GM12872 (cell line): Measurements from ENCODE around the gene STRBP.

Experiments used
- TF ChIP-seq, protein P1 (sequence below): IDR thresholded peaks from 3 replicates; pipeline ENCODE4 v1.5.1; 2011; ENCODE audit warnings: low read depth, mild to moderate bottlenecking, low read length, moderate library complexity; ENCODE audit not compliant: insufficient read depth

Gene STRBP

DNA sequence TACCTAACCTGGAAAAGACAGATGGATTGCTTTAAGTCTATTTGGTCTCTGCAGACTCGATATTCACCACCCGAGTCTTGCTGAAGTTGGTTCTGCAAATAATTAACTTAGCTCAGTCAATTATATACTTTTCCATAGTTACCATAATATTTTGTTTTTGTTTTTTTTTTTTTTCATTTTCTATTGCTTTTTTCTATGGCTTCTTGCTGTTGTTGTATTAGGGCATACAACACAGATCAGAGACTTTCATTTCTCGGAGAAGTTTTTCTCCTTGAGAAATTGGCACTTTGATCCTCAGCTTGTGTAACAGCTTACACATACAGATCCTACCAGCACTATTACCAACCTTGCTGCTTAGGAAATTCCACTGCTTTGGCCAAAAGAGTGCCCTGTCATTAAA, 146.9 kb downstream of the STRBP start:
- TF ChIP-seq, protein P1, sequence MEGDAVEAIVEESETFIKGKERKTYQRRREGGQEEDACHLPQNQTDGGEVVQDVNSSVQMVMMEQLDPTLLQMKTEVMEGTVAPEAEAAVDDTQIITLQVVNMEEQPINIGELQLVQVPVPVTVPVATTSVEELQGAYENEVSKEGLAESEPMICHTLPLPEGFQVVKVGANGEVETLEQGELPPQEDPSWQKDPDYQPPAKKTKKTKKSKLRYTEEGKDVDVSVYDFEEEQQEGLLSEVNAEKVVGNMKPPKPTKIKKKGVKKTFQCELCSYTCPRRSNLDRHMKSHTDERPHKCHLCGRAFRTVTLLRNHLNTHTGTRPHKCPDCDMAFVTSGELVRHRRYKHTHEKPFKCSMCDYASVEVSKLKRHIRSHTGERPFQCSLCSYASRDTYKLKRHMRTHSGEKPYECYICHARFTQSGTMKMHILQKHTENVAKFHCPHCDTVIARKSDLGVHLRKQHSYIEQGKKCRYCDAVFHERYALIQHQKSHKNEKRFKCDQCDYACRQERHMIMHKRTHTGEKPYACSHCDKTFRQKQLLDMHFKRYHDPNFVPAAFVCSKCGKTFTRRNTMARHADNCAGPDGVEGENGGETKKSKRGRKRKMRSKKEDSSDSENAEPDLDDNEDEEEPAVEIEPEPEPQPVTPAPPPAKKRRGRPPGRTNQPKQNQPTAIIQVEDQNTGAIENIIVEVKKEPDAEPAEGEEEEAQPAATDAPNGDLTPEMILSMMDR = no peak

DNA sequence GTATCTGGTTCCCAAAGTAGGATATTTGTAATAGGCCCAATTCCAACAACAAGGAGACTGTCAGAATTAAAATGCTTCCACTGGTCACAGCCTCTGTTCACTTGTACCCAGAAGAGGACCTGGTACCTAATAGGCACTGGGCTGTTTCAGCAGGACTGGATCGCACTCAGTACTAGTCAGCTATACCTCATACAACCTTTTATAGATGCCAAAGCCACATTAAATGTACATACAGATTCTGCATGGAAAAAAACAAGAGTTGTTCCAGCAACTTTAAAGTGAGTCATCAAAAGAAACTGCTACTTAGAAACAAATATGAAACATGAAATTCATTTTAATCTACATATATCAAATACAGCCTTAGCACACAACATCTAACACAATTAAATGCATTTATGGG, 147.4 kb downstream of the STRBP start:
- TF ChIP-seq, protein P1 = no peak

DNA sequence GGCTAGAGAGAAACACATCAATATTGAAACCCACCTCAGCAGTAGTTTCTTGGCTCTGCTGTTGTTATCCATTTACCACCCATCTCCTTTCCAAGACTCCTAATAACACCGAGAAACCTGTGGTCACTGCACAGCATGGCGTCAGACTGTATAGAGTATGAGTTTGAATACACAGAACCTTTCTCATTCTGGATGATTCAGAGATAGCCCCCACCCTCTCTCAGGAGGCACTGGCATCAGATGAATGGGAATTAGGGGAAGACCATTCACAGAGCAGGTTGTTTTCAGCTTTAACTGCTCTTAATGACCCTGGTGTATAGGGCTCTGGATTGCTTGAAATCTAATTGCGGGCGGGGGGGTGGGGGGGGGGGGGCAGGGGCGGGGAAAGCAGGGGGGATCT, 148.3 kb downstream of the STRBP start:
- TF ChIP-seq, protein P1 = no peak

DNA sequence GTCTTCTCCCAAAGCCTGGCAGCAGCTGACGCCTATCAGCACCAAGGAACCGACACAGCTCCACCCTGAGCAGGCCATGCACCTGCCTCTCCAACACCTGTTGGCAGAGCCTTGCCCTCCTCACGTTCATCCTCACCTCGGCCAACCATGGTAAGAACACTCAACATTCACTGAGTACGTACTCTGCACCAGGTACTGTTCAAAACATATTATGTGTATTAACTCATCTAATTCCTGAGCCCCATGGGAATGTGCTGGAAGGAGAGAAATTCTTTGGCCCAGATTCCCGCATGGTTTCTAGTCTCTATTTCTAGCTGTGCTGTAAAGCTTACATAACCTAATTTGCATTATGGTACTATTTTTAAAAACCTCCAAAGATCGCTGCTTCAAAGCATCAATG, 148.8 kb downstream of the STRBP start:
- TF ChIP-seq, protein P1 = no peak

DNA sequence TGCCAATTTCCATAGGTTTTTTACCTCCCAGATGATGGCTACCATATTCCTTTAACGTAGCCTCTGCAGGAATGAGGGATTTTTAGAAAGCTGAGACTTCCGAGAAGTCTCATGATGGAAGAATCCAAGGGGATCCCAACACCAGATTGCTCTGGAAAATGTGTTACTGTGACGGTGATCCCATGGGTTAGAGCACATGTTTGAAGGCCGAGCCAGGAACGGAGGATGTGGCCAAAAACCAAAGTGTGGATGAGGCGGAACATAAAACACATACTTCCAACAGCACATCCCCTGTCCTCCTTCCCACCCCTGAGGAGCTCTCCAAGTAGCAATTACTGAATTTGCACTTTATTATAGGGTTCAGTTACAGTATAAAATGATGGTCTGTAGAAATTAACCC, 152.3 kb downstream of the STRBP start:
- TF ChIP-seq, protein P1 = no peak

DNA sequence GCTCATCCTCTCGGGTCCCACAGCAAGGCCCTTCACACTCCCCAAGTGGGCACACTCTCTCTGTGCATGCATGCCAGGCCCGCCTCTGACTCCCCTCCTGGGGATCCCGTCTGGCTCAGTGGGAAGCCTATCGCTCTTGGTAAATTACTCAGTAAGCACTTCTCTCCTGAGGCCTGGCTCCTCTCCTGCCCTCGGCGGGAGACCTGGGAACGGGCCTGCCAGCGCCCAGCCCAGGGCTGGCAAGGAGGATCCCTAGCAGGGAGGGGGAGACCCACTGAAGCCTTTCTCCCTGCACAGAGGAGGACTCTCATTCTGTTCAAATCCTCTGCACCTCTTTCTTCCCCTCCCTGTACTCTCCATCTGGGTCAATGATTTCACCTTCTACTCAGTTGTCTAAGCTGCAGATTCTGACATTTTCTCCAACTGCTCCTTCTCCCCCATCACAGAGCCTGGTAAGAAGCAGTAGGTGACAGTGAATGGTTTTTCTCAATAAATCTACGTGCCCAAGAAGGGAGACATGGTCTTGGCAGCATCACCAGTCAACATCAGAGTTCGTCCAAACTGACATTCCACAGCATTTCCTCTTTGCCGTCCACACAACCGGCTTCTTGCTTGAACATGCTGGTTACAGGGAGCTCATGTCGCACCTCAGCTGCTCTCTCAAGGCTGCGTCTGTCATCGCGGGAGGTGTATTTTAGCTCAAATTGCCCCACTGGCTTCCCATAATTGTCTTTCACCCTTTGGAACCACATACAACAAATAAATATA, 153.1 kb downstream of the STRBP start:
- TF ChIP-seq, protein P1 = no peak

DNA sequence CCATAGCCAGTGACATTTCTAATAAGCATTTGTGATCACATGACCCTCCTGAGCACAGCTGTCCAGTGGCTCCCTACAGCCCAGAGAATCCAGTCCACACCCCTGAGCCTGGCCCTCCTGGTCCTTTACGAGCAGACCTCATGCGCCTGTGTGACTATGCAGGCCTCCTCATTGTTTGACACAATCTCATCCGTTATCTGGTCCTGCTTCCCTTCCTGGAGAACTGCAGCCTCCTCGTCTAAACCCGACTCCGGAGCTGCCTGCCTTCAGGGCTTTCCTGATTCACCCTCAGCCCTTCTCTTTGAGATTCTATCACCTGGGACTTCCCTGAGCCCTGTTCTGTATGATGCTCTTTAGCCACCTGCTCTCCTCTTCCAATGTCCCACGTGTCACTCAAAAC, 155.2 kb downstream of the STRBP start:
- TF ChIP-seq, protein P1 = no peak
